H9 (cell line): Measurements from ENCODE around the gene MRPS27. TPM values are rescaled to one million over a fixed set of nuclear protein-coding genes. Genes with fewer than 3 reads are reported as not detected.

Experiments used
- DNase-seq: peaks from one replicate; pipeline ENCODE4 v3.0.0-alpha.2; 2017
- H2AFZ ChIP-seq: one replicate; pipeline ENCODE4 v1.6.1; 2013; ENCODE audit warnings: mild to moderate bottlenecking, low read length, control low read depth, moderate library complexity
- H2AK5ac ChIP-seq: 2 replicates; pipeline ENCODE4 v1.6.1; 2013; ENCODE audit warnings: low read length, control low read depth, mixed read lengths; ENCODE audit not compliant: insufficient read length
- H2BK120ac ChIP-seq: one replicate; pipeline ENCODE4 v1.6.1; 2013; ENCODE audit warnings: low read depth, mild to moderate bottlenecking, low read length, control low read depth, inconsistent platforms; ENCODE audit not compliant: poor library complexity, severe bottlenecking
- H2BK12ac ChIP-seq: 2 replicates; pipeline ENCODE4 v1.6.1; 2013; ENCODE audit warnings: low read length, control low read depth, mixed read lengths, low read depth; ENCODE audit not compliant: insufficient read length
- H2BK15ac ChIP-seq: 2 replicates; pipeline ENCODE4 v1.6.1; 2013; ENCODE audit warnings: low read depth, low read length, control low read depth
- H2BK20ac ChIP-seq: one replicate; pipeline ENCODE4 v1.6.1; 2013; ENCODE audit warnings: low read depth, mild to moderate bottlenecking, low read length, control low read depth, inconsistent platforms; ENCODE audit not compliant: poor library complexity, severe bottlenecking
- H2BK5ac ChIP-seq: 2 replicates; pipeline ENCODE4 v1.6.1; 2013; ENCODE audit warnings: low read length, control low read depth, mixed read lengths; ENCODE audit not compliant: insufficient read length
- H3K14ac ChIP-seq: 2 replicates; pipeline ENCODE4 v1.6.1; 2013; ENCODE audit warnings: low read length, control low read depth; ENCODE audit not compliant: insufficient read depth
- H3K18ac ChIP-seq: 2 replicates; pipeline ENCODE4 v1.6.1; 2013; ENCODE audit warnings: low read depth, mild to moderate bottlenecking, mixed read lengths, low read length, control low read depth; ENCODE audit not compliant: insufficient read length
- H3K23ac ChIP-seq: 2 replicates; pipeline ENCODE4 v1.6.1; 2013; ENCODE audit warnings: low read length, control low read depth, mixed read lengths, low read depth; ENCODE audit not compliant: insufficient read length
- H3K23me2 ChIP-seq: 2 replicates; pipeline ENCODE4 v1.6.1; 2013; ENCODE audit warnings: low read depth, mild to moderate bottlenecking, mixed read lengths, low read length, control low read depth; ENCODE audit not compliant: insufficient read length, poor library complexity, severe bottlenecking
- H3K27ac ChIP-seq: 2 replicates; pipeline ENCODE4 v1.5.1; 2013; ENCODE audit warnings: low read length, control low read depth, mixed read lengths, low read depth; ENCODE audit not compliant: insufficient read length
- H3K27me3 ChIP-seq: 2 replicates; pipeline ENCODE4 v1.6.1; 2013; ENCODE audit warnings: low read length, control low read depth, inconsistent platforms; ENCODE audit not compliant: insufficient read depth
- H3K4ac ChIP-seq: 2 replicates; pipeline ENCODE4 v1.6.1; 2013; ENCODE audit warnings: low read depth, mild to moderate bottlenecking, control low read depth, inconsistent platforms, low read length, moderate library complexity
- H3K4me1 ChIP-seq: 2 replicates; pipeline ENCODE4 v1.6.1; 2013; ENCODE audit warnings: low read length, control low read depth, inconsistent platforms; ENCODE audit not compliant: insufficient read depth
- H3K4me2 ChIP-seq: 2 replicates; pipeline ENCODE4 v1.6.1; 2013; ENCODE audit warnings: low read length, control low read depth, mixed read lengths; ENCODE audit not compliant: insufficient read length, insufficient read depth
- H3K56ac ChIP-seq: 2 replicates; pipeline ENCODE4 v1.6.1; 2013; ENCODE audit warnings: low read depth, mild to moderate bottlenecking, mixed read lengths, low read length, control low read depth; ENCODE audit not compliant: insufficient read length
- H3K79me1 ChIP-seq: 2 replicates; pipeline ENCODE4 v1.6.1; 2013; ENCODE audit warnings: low read depth, mild to moderate bottlenecking, moderate library complexity, low read length, control low read depth, inconsistent platforms; ENCODE audit not compliant: insufficient read depth, poor library complexity, severe bottlenecking
- H3K79me2 ChIP-seq: 2 replicates; pipeline ENCODE4 v1.6.1; 2013; ENCODE audit warnings: low read length, control low read depth, inconsistent platforms; ENCODE audit not compliant: insufficient read depth
- H3K9ac ChIP-seq: 2 replicates; pipeline ENCODE4 v1.6.1; 2013; ENCODE audit warnings: low read length, control low read depth, mixed read lengths; ENCODE audit not compliant: insufficient read length; ENCODE audit errors: extremely low read depth
- H3K9me3 ChIP-seq: one replicate; pipeline ENCODE4 v1.6.1; 2013; ENCODE audit warnings: low read depth, low read length, inconsistent platforms; ENCODE audit not compliant: control insufficient read depth
- H3T11ph ChIP-seq: one replicate; pipeline ENCODE4 v1.6.1; 2013; ENCODE audit warnings: mild to moderate bottlenecking, low read length, control low read depth, inconsistent platforms
- H4K20me1 ChIP-seq: one replicate; pipeline ENCODE4 v1.6.1; 2013; ENCODE audit not compliant: control insufficient read depth, insufficient read length, insufficient read depth
- H4K5ac ChIP-seq: 2 replicates; pipeline ENCODE4 v1.6.1; 2013; ENCODE audit warnings: low read depth, mild to moderate bottlenecking, mixed read lengths, low read length, control low read depth; ENCODE audit not compliant: insufficient read length
- H4K8ac ChIP-seq: replicated peaks from 2 replicates; pipeline ENCODE4 v1.6.1; 2013; ENCODE audit warnings: low read length, control low read depth, mixed read lengths, low read depth; ENCODE audit not compliant: insufficient read length
- H4K91ac ChIP-seq: 2 replicates; pipeline ENCODE4 v1.6.1; 2013; ENCODE audit warnings: low read depth, mild to moderate bottlenecking, moderate library complexity, mixed read lengths, low read length, control low read depth; ENCODE audit not compliant: insufficient read length
- H3K27ac Mint-ChIP-seq, 3 experiments: 2 replicates in 2 of 3; 3 replicates in 1 of 3; pipeline ENCODE4 v1.8.0; 2020 to 2021; ENCODE audit warnings: mixed read lengths in 3 of 3, mild to moderate bottlenecking in 1 of 3, moderate library complexity in 1 of 3
- H3K27me3 Mint-ChIP-seq: 2 replicates; pipeline ENCODE4 v1.8.0; 2021; ENCODE audit warnings: low read depth, mild to moderate bottlenecking, moderate library complexity, mixed read lengths
- H3K36me3 Mint-ChIP-seq, 3 experiments: 2 replicates in 2 of 3; 3 replicates in 1 of 3; pipeline ENCODE4 v1.8.0; 2020 to 2021; ENCODE audit warnings: low read depth in 3 of 3, mixed read lengths in 3 of 3; ENCODE audit not compliant: insufficient read depth in 1 of 3
- H3K4me1 Mint-ChIP-seq, 2 experiments: 2 replicates each; pipeline ENCODE4 v1.8.0; 2020; ENCODE audit warnings: mixed read lengths in 2 of 2
- H3K4me3 Mint-ChIP-seq, 2 experiments: 2 replicates in 1 of 2; 3 replicates in 1 of 2; pipeline ENCODE4 v1.8.0; 2020 to 2021; ENCODE audit warnings: mild to moderate bottlenecking in 2 of 2, mixed read lengths in 2 of 2, moderate library complexity in 1 of 2
- H3K9me3 Mint-ChIP-seq, 2 experiments: 2 replicates in 1 of 2; 3 replicates in 1 of 2; pipeline ENCODE4 v1.8.0; 2020; ENCODE audit warnings: mild to moderate bottlenecking in 2 of 2, mixed read lengths in 2 of 2, moderate library complexity in 1 of 2
- WGBS: extraction: QIAGEN DNeasy Blood & Tissue Kit; methylation state at CpG from one replicate; pipeline ENCODE4 v1.1.7; 2013; ENCODE audit warnings: missing lambda C conversion rate, low lambda C conversion rate, mixed read lengths; ENCODE audit not compliant: insufficient read length; ENCODE audit errors: extremely low coverage; 5-methylcytosine and 5-hydroxymethylcytosine counted together
- total RNA-seq: library from RNA; stranded (reverse); gene quantifications from 2 replicates; pipeline ENCODE4 v1.2.1, GENCODE V29; 2021
- TF ChIP-seq, protein P1 (sequence below): fragments of 200-600 bp; sonication (generic); conservative IDR thresholded peaks from 3 replicates; pipeline ENCODE4 v1.8.0; 2021; ENCODE audit warnings: antibody characterized with exemption, mild to moderate bottlenecking

The MRPS27 gene
- total RNA-seq, 1 experiment from 2014 or later, result 83.3 TPM

- WGBS, result no CpG with 5 or more reads among the region's 29 CpGs
- Histone ChIP-seq H3K18ac (no peak overlapping the region), H3K79me1 (no peaks in the 10 kb centered on the region), H2BK5ac (no peak overlapping the region), H3K56ac (no peak overlapping the region), H2BK120ac (no peak overlapping the region), H3K14ac (no peak overlapping the region), H3K4ac (no peak overlapping the region), H2AK5ac (no peak overlapping the region), H3K9me3 (no peaks in the 10 kb centered on the region), H3K27ac (no peak overlapping the region), H3T11ph (no peak overlapping the region), H3K79me2 (no peaks in the 10 kb centered on the region; the same call in 1 of the 2 replicates), H4K20me1 (no peaks in the 10 kb centered on the region), H3K9ac (no peak overlapping the region), H3K23ac (no peak overlapping the region), H2BK15ac (no peak overlapping the region), H4K5ac (no peak overlapping the region), H3K27me3 (no peaks in the 10 kb centered on the region), H3K23me2 (no peaks in the 10 kb centered on the region), H2BK20ac (no peak overlapping the region), H3K4me2 (no peak overlapping the region), H4K8ac (no peak overlapping the region), H2AFZ (no peak overlapping the region), H3K4me1 (peaks cover 6% of the 10 kb centered on the region; the same call in 1 of the 2 replicates), H2BK12ac (no peak overlapping the region), H4K91ac (no peak overlapping the region)
- Mint-ChIP-seq H3K27me3 (no peaks in the 10 kb centered on the region), H3K27ac (peak overlapping the region; percentile 66 to 95 (median 80)), H3K4me3 (no peak overlapping the region), H3K4me1 (peaks cover 37 to 50% of the 10 kb centered on the region in 2 experiments), H3K36me3 (peaks cover 3 to 16% (median 14%) of the 10 kb centered on the region in 3 experiments; a peak in 5 of 7 replicates), H3K9me3 (no peaks in the 10 kb centered on the region)
- DNase-seq, result no peak
- TF ChIP-seq, protein P1, sequence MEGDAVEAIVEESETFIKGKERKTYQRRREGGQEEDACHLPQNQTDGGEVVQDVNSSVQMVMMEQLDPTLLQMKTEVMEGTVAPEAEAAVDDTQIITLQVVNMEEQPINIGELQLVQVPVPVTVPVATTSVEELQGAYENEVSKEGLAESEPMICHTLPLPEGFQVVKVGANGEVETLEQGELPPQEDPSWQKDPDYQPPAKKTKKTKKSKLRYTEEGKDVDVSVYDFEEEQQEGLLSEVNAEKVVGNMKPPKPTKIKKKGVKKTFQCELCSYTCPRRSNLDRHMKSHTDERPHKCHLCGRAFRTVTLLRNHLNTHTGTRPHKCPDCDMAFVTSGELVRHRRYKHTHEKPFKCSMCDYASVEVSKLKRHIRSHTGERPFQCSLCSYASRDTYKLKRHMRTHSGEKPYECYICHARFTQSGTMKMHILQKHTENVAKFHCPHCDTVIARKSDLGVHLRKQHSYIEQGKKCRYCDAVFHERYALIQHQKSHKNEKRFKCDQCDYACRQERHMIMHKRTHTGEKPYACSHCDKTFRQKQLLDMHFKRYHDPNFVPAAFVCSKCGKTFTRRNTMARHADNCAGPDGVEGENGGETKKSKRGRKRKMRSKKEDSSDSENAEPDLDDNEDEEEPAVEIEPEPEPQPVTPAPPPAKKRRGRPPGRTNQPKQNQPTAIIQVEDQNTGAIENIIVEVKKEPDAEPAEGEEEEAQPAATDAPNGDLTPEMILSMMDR, result no peak
These were observed 140.8 kb downstream of the MRPS27 start for GRCh38 chr5:72179028-72179815.
